ENCODE measurements around the gene RIIAD1. TPM values are rescaled to one million over a fixed set of nuclear protein-coding genes. Genes with fewer than 3 reads are reported as not detected.
A peak's percentile ranks its signal among the peaks of the same experiment; 100 is the strongest.

The RIIAD1 gene
- total RNA-seq, 1 donor from 2014 or later, result 1.2 TPM

GRCh38 chr1:151715726-151716404 is 5.5 kb upstream of the RIIAD1 start:
- Mint-ChIP-seq H3K27ac (no peak overlapping the region), H3K9me3 (ENCODE audit: low read depth) (no peaks in the 10 kb centered on the region), H3K4me1 (ENCODE audit: low read depth) (peaks cover 48% of the 10 kb centered on the region), H3K27me3 (peaks cover 38% of the 10 kb centered on the region), H3K36me3 (ENCODE audit: insufficient read depth) (no peaks in the 10 kb centered on the region), H3K4me3 (ENCODE audit: low read depth) (peak overlapping the region; percentile 73)
- peak; percentile 52 for TF ChIP-seq CTCF (IDR thresholded peaks at IDR 0.05; ENCODE audit: unreplicated experiment)
- DNase-seq (ENCODE audit: low spot score, unreplicated experiment), result no peak

DNA sequence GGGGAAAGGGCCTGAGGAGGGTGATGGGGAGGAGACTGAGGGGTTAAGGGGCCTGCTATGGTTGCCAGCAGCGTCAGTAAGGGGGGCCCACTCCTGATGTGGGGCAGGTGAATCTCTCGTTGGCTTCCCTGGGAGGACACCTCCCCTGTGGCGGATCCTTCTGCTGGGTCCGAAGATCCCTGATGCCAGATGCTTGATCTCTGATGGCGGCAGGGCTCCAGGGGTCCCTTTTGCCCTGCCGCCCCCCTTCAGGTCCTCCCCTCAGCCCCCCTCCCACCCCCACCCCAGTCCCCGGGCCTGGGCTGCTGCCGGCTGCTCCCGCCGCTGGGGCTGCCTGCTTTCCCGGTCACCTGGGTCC is 4.9 kb upstream of the RIIAD1 start:
- no peak for DNase-seq (ENCODE audit: low spot score, unreplicated experiment)
- TF ChIP-seq CTCF (IDR thresholded peaks at IDR 0.05; ENCODE audit: unreplicated experiment), result no peak
- Mint-ChIP-seq H3K9me3 (ENCODE audit: low read depth) (no peaks in the 10 kb centered on the region), H3K36me3 (ENCODE audit: insufficient read depth) (no peaks in the 10 kb centered on the region), H3K4me3 (ENCODE audit: low read depth) (peak overlapping the region; percentile 73), H3K27me3 (peaks cover 41% of the 10 kb centered on the region), H3K27ac (no peak overlapping the region), H3K4me1 (ENCODE audit: low read depth) (peaks cover 48% of the 10 kb centered on the region)

DNA sequence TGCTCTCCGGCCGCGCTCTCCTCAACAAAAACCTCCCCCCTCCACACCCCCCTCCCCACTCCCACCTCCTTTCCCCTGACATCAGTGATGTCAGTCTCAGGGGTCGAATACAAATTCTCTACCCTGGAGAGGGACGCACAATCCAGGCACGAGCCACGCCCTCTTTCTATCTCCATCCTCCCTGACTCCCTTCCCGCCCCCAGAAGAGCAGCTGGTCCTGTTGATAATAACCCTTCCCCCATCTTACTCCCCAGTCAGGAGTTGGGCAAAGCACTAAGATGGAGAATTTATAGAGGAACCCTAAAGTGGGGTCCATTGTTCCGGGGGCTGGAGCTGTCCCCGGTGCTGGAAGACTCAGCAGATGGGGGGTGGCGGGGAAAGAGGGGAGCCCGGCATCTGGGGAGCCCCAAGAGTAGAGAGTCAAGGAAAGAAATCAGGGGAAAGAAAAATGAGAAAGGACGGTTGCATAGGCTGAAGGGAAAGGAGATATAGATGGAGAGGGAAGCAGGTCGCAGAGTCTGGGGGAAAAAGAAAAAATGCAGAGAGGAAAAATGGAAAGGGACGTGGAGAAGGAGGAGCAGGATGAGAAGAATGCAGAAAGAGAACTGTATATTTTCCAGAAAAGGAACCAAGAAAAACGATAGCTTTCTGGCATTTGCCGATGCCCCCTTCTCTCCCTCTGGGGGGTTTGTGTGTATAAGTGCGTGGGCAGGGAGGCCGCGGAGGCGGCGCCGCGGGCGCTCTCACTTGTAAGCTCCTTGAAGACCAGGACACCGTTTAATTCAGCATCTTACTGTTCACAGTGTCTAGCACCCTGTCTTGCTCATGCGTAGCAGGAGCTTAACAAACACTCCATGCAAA is 4.3 kb upstream of the RIIAD1 start, which contains the start of gene CELF3:
TSS of gene CELF3 (minus strand) at position 33 of the 861 bp plus-strand sequence. CDS start 783 bp downstream, outside the sequence.
- H3K36me3 Mint-ChIP-seq (ENCODE audit: insufficient read depth), result no peaks in the 10 kb centered on the region
- no peak for TF ChIP-seq CTCF (IDR thresholded peaks at IDR 0.05; ENCODE audit: unreplicated experiment)
- H3K9me3 Mint-ChIP-seq (ENCODE audit: low read depth), result no peaks in the 10 kb centered on the region
- peaks cover 45% of the 10 kb centered on the region for H3K4me1 Mint-ChIP-seq (ENCODE audit: low read depth)
- peaks cover 47% of the 10 kb centered on the region for H3K27me3 Mint-ChIP-seq
- H3K4me3 Mint-ChIP-seq (ENCODE audit: low read depth), result peak within 1 kb of the TSS; percentile 73
- H3K27ac Mint-ChIP-seq, result peak within 1 kb of the TSS; percentile 9
- DNase-seq (ENCODE audit: low spot score, unreplicated experiment), result peak; percentile 37

DNA sequence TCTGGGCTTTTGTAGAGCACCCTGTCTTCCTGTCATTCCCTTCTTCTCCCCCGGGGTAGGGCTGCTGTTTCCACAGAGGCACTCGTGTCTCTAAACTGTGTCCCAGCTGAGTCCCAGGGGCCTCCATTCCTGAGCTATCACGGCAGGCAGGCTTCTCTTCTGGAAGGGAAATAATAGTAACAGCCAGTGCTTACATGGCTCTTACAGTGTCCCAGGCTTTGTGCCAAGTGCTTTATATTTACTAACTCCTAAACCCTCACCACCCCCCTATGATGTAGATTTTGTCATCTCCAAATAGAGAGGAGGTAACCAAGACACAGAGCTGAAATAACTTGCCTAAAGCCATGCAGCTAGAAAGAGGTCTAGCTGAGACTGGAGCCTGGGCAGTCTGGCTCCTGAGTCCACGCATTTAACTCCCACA is 3.3 kb upstream of the RIIAD1 start:
- no peak overlapping the region for H3K27ac Mint-ChIP-seq
- peaks cover 35% of the 10 kb centered on the region for H3K4me1 Mint-ChIP-seq (ENCODE audit: low read depth)
- H3K27me3 Mint-ChIP-seq, result peaks cover 58% of the 10 kb centered on the region
- no peak for DNase-seq (ENCODE audit: low spot score, unreplicated experiment)
- peak overlapping the region; percentile 45 for H3K4me3 Mint-ChIP-seq (ENCODE audit: low read depth)
- H3K9me3 Mint-ChIP-seq (ENCODE audit: low read depth), result no peaks in the 10 kb centered on the region
- H3K36me3 Mint-ChIP-seq (ENCODE audit: insufficient read depth), result no peaks in the 10 kb centered on the region
- TF ChIP-seq CTCF (IDR thresholded peaks at IDR 0.05; ENCODE audit: unreplicated experiment), result no peak

- H3K36me3 Mint-ChIP-seq (ENCODE audit: insufficient read depth), result no peaks in the 10 kb centered on the region
- H3K9me3 Mint-ChIP-seq (ENCODE audit: low read depth), result no peaks in the 10 kb centered on the region
- DNase-seq (ENCODE audit: low spot score, unreplicated experiment), result no peak
- no peak overlapping the region for H3K27ac Mint-ChIP-seq
- no peak for TF ChIP-seq CTCF (IDR thresholded peaks at IDR 0.05; ENCODE audit: unreplicated experiment)
- H3K27me3 Mint-ChIP-seq, result peaks cover 59% of the 10 kb centered on the region
- H3K4me1 Mint-ChIP-seq (ENCODE audit: low read depth), result peaks cover 29% of the 10 kb centered on the region
- no peak overlapping the region for H3K4me3 Mint-ChIP-seq (ENCODE audit: low read depth)
Observed at GRCh38 chr1:151718666-151719065, 2.7 kb upstream of the RIIAD1 start.

Data from progenitor cell of endocrine pancreas (in vitro differentiated cells).